DLD1 (cell line): Measurements from ENCODE around the gene RHAG.
"Not testable (repeated sequence)": the region's sequence is repeated elsewhere in the genome, so short reads cannot be mapped to it uniquely, and the experiment has no call there.

ENCODE experiments used
- in situ Hi-C: cut with HindIII; loops from 2 replicates; pipeline ENCODE4 v1.10.0; 2017; ENCODE audit warnings: low sequenced_read_pairs

Gene RHAG

DNA sequence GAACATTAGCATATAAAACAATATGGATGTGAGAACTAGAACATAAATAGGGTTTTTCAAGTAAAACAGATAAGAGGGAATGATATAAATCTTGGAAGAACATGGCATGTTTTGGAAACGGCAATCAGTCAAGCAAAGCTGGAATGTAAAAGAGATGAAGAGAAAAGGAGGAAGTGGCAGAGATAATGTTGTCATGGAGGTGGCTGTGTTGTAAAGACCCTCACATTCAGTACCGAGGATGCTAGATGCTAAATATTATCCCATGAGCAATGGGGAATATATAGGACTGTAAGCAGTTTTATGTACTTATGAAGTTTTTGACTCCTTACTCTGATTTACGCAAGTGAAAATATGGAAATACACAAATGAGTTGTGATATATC is 702 bp upstream of the RHAG start:
- in situ Hi-C loops: no loop called here

- in situ Hi-C loops: no loop called here
Observed at GRCh38 chr6:49635978-49636712, 494 bp downstream of the RHAG start.

- in situ Hi-C loops: no loop called here
Observed at GRCh38 chr6:49635480-49635879, 1.2 kb downstream of the RHAG start.

GRCh38 chr6:49634836-49635218 is 1.8 kb downstream of the RHAG start:
- in situ Hi-C loops: no loop called here

- in situ Hi-C loops: no loop called here
Observed at GRCh38 chr6:49634092-49634835, 2.4 kb downstream of the RHAG start.

GRCh38 chr6:49633541-49633940 is 3.1 kb downstream of the RHAG start:
- in situ Hi-C loops: no loop called here

DNA sequence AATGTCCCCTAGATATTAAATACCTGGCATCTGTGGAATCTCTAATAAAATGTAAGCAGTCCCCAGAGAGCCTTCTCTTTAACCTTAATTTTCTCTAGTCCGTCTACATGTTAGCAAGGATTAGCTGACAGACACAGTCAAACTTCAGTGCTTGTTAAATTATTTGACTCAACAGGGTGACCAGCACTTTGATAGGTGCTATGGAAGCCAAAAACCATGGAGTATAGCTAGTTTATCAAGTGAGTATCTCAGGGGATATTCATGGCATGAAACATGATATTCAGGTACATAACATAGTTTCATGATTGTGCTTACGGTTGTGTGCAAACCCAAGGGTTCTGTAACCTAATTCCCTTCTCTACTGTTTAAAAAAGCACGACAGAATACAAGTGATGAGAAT is 3.9 kb downstream of the RHAG start:
- in situ Hi-C loops: no loop called here

GRCh38 chr6:49629485-49630088 is 7.1 kb downstream of the RHAG start:
- in situ Hi-C loops: not testable (repeated sequence)

DNA sequence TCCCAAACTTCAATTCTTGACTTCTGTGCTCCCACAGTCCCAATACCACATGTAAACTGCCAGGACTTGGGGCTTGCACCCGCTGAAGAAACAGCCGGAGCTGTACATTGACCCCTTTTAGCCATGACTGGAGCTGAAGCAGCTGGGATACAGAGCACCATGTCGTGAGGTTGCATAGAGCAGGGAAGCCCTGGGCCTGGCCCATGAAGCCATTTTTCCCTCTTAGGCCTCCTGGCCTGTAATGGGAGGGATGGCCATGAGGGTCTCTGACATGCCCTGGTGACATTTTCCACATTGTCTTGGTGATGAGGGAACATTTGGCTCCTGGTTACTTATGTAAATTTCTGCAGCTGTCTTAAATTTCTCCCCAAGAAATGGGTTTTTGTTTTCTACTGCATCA is 9.8 kb downstream of the RHAG start:
- in situ Hi-C loops: no loop called here

GRCh38 chr6:49618257-49618656 is 18.4 kb downstream of the RHAG start:
- in situ Hi-C loops: no loop called here

DNA sequence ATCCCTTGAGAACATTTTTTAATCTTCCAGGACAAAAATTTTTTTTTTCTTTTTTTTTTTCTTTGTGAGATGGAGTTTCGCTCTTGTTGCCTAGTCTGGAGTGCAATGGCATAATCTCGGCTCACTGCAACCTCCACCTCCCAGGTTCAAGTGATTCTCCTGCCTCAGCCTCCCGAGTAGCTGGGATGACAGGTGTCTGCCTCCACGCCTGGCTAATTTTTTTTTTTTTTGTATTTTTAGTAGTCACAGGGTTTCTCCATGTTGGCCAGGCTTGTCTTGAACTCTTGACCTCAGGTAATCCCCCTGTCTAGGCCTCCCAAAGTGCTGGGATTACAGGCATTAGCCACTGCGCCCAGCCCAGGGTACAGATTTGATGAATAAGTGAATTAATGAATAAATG is 22.5 kb downstream of the RHAG start:
- in situ Hi-C loops: not testable (repeated sequence)

DNA sequence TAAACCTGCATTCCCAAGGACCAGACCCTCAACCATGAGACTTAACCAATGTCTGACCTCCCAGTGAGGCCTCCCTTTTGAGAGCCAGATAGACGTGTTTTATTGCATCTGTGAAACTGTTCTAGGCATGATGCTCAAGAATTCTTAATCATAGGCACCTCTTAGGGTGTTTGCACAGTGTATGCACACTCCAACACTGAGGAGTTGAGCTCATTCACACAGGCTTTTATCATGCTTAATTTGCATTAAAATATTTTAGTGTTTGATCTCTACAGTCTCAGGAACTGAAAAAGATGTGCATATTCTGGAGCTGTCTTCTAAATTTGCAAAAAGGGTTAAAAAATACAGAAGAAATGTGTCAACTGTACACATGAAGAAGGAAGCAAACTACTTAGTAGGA is 27.4 kb downstream of the RHAG start:
- in situ Hi-C loops: no loop called here

DNA sequence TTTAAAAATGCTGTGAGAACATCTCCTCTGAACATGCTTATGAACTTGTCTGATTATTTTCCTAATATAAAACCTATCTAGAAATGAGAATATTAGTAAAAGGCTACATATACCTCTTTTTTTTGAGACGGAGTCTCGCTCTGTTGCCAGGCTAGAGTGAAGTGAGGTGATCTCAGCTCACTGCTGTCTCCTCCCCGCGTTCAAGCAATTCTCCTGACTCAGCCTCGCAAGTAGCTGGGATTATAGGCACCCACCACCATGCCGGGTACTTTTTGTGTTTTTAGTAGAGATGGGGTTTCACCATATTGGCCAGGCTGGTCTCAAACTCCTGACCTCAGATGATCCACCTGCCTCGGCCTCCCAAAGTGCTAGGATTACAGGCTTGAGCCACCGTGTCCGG is 28.4 kb downstream of the RHAG start:
- in situ Hi-C loops: not testable (repeated sequence)

DNA sequence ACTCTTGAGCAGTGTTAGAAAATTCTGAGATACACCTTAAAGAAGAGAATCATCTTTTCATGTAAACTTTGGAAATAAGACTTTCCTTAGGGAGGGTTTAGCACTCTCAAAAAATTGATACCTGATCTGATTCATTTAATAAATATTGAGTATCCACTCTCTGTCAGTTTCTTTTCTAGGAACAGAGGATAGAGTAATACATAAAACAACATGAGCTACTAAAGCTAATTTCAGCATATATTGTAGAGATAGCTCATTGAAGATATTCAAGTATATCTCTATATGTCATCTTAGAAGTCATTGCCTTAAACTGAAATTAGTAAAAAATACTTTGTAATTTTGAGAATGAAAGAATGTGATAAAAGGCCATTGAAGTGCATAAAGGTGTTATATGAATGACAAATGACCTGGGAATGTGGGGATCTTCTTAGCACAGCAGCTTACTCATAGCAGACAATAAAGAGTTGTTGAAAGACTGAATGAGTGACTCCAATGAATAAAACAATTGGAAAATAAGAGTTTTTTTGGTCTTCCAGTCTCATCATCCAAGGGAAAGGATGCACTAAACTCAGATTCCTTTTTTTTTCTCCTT is 29.2 kb downstream of the RHAG start:
- in situ Hi-C loops: no loop called here

DNA sequence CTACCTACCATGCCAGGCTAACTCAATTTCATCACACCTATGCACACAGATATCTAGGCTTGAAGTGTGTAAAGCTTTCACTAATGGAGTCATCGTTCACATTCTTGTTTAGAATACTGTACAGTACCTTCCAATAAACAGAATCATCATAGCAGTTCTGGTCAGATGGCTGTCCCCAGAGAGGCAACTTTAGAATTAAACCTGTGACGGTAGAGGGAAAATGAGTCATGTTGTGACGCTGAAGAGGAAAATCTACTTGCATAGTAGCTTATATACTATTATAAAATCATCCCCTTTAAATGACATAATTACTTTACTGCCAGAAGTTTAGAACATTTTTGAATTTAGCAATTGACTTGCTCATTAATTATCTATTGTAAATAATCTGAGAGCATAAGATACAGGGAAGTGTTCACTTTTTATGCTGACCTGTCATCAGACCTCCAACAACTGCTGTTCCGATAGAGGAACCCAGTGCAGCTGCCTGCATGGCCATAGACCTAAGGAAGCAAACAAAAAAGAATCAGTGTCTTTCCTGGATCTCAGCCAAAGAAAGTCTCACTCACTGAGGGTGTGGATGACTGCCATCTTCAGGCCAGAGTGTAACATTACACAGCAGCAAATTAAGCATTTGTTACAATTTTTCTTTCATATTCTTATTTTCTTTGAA is 29.8 kb downstream of the RHAG start:
- in situ Hi-C loops: no loop called here

DNA sequence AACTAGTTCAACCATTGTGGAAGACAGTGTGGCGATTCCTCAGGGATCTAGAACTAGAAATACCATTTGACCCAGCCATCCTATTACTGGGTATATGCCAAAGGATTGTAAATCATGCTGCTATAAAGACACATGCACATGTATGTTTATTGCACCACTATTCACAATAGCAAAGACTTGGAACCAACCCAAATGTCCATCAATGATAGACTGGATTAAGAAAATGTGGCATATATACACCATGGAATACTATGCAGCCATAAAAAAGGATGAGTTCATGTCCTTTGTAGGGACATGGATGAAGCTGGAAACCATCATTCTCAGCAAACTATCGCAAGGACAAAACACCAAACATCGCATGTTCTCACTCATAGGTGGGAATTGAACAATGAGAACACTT is 32.6 kb downstream of the RHAG start:
- in situ Hi-C loops: not testable (repeated sequence)

DNA sequence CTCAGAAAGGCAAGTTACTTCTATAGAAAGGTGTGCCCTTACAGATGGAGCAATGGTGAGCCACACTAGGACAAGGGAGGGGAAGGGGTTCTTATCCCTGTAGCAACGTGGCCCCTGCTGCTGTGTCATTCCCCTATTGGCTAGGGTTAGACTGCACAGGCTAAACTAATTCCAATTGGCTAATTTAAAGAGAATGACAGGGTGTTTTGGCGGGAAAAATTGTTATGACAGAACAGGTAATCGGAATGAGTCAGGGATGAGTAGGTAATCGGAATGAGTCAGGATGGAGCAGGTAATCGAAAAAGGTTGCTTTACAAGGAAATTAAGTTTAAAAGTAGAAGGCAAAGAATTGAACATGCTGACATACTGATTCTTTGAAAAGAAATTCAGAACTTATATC is 49.4 kb downstream of the RHAG start:
- in situ Hi-C loops: not testable (repeated sequence)

GRCh38 chr6:49582529-49582928 is 54.1 kb downstream of the RHAG start:
- in situ Hi-C loops: no loop called here

DNA sequence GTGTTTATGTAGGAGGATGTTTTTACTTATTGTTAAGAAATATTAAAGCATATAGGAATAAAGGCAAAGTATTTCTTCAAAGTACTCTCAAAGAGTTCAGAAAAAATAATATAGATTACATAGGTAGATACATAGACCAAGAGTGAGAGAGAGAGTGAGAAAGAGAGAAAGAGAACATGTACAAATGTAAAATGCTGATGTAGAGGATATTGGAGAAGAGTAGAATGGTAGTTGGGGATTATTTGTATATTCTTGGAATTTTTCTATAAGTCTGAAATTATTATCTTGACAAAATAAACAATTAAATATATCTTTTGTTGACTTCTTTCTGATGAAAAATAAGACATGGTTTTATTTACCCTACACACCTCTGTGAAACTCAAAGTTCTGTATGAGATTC is 57.0 kb downstream of the RHAG start:
- in situ Hi-C loops: no loop called here

GRCh38 chr6:49576618-49577017 is 60.0 kb downstream of the RHAG start:
- in situ Hi-C loops: no loop called here

DNA sequence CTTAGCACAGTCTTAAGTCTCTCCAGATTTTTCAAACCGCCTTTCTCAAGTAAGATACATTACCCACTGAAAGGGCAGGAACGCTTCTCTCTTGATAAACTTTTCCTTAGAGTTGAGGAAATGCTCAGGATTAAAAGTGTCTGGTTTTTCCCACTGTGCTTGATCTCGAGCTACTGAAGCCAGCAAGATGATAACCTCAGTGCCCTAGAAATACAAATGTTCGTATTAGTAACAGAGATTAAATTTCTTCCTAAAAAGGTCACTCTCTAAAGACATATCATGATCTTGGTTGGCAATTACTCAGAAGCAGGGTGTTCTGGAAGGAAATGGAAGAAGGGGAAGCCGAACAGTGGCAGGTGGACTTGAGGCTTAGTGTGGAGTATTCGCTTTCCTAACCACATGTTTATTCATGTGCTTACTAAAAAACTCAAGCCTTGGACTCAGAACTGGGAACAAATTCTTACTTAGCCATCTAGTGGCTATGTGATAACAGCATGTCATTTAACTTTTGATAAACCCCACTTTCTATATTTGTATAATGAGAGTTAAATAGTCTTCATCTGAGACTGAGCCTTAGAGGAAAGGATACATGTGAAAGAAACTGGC is 66.1 kb downstream of the RHAG start:
- in situ Hi-C loops: no loop called here
